GM18861 (cell line): Measurements from ENCODE around the gene C3orf33.
"Not testable (repeated sequence)": the region's sequence is repeated elsewhere in the genome, so short reads cannot be mapped to it uniquely, and the experiment has no call there.

ENCODE experiments used
- ATAC-seq: cut with Tn5 transposase; IDR thresholded peaks from one replicate; pipeline ENCODE4 v1.9.1; 2021; ENCODE audit not compliant: unreplicated experiment

The C3orf33 gene

GRCh38 chr3:155805802-155806618 is at the start of gene C3orf33:
TSS of gene C3orf33 (minus strand) at chr3:155806278. CDS start at chr3:155806252, 26 bp downstream.
- peak; percentile 96 for ATAC-seq

DNA sequence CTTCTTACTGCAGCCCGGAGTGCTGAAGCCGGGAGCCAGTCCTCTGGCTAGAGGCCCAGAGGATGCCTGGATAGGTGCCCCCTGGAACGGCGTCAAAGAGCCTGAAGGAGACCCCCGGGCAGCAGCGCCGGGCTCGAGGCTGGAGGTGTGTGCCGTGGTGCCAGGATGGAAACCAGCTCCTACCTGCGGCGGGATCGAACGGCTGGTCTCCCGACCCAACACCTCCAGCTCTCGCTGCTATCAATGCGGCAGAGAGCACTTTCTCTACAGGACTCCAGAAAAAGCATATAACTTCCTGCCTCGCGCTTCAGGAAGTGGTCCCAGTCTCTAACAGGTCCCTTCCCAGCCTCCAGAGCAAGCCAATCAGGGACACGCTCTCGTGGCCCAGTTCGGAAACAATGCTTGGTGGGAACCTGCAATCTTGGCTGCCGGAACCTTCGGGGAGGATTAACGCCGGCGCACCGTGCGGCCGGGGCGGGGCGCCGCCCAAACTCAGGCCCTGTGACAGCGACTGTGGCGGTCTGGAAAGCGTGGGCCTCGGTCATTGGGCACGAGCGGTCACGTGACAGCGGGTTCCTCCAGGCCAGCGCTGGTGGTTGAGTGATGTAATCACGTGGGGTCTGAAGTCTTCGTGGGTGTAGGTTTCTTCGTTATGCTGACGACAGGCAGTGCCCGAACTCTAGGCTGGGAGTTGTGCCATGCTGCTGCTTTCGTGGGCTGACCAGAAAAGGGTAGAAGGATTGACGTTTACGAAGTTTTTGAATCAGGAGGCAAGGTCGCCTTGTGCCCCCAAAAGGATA is 48.3 kb upstream of the C3orf33 start, which contains the start of gene SLC33A1:
TSS of gene SLC33A1 (minus strand) at position 287 of the 800 bp plus-strand sequence. CDS start 430 bp downstream, outside the sequence.
- peak; percentile 96 for ATAC-seq

DNA sequence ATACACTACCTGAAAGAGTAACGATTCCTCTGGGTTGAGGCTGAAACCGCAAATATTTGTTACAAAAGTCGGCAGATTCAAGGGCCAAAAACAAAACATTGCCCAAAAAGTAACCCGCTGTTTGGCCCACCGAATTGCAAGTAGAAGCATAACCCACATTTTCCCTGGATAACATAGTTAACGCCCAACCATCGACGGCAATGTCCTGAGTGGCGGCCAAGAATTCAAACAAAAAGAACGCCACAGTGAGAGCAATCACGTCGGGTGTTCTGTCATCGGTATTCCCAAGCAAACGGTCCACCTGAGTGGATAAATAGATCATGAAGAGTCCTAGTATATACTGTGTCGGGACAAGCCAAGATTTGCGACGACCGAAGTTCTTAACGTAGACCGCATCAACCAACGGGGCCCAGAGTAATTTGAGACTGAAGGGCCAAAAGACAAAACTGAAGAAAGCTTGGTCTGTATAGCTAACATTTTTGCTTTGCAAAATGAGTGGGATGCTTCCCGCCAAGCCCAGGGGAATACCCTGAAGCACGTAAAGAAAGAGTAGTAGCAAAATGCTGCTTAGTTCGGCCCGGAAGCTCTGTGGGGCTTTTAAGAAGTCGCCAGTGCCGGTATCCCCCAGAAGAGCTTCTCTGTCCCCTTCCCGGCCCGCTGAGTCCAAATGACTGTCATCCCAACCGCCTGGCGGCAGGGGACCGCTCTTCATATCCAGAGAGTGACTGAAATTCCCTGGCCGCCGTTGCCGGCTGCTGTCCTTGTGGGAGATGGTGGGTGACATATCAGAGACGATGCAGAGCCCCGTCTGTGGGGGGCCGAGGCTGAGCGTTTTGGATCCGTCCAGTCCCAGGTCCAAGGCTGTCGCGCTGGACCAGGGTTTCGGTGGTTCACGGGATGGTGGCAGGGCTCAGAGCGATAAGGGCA is 47.4 kb upstream of the C3orf33 start:
- ATAC-seq: peak; percentile 1

GRCh38 chr3:155852341-155852740 is 46.3 kb upstream of the C3orf33 start:
- no peak for ATAC-seq

DNA sequence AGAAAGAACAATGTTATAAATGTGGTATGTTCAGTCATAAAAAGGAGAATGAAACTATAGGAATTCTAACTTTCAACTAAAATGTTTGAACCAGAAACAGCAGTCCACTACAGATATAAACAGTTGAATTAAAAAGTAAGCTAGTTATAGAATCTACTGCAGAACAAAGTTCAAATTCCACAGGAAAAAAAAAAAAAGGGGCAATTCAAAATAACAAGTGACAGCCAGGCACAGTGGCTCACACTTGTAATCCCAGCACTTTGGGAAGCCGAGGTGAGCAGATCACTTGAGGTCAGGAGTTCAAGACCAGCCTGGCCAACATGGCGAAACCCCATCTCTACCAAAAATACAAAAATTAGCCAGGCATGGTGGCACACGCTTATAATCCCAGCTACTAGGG is 43.3 kb upstream of the C3orf33 start:
- not testable (repeated sequence) for ATAC-seq

DNA sequence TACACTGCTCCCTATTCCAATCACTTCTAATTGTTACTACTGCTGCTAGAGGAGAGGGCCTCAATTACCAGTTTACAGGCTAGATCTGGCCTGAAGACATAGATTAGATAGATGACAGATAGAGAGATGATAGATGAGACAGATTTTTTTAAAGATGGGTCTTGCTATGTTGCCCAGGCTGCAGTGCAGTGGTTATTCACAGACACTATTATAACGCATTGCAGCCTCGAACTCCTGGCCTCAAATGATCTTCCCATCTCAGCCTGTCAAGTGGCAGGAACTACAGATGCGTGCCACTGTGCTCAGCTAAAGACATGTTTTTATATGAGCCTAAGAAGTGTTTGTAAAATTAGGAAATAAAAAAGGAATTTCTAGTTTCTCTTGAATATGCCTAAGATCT is 41.9 kb upstream of the C3orf33 start:
- ATAC-seq: no peak

DNA sequence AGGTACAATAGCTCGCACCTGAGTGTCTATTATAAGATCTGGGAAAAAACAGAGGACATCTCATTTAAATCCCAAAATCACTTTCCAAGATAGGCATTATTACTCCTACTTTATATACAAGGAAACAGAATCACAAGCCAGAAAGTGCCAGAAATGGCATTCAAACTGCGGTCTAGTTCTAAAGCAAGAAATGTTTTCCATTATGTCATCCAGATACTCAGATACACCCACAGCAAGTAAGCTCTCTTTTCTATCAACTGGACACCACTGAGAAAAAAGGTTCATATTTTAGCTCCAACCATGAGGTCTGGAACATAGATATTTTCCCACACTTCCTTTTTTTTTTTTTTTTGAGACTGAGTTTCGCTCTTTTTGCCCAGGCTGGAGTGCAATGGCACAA is 40.0 kb upstream of the C3orf33 start:
- no peak for ATAC-seq

DNA sequence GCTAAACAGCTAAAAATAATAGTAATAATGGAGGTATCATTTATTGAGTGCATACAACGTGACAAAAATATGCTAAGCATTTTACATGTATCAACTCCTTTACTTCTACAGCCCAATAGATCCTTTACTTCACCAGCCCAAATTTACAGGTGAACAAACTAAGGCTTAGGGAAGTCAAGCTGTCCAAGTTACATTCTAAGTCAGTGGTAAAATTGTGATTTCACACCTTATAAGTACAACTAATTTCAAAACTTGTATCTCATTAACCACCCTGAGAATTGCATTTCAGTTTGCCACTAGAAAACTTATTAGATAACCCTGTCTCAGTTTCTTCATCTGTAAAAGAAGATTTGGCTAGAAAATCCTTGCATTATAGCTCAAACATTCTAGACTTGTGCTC is 37.5 kb upstream of the C3orf33 start:
- no peak for ATAC-seq

- no peak for ATAC-seq
These were observed 29.4 kb upstream of the C3orf33 start for GRCh38 chr3:155835341-155836071.

DNA sequence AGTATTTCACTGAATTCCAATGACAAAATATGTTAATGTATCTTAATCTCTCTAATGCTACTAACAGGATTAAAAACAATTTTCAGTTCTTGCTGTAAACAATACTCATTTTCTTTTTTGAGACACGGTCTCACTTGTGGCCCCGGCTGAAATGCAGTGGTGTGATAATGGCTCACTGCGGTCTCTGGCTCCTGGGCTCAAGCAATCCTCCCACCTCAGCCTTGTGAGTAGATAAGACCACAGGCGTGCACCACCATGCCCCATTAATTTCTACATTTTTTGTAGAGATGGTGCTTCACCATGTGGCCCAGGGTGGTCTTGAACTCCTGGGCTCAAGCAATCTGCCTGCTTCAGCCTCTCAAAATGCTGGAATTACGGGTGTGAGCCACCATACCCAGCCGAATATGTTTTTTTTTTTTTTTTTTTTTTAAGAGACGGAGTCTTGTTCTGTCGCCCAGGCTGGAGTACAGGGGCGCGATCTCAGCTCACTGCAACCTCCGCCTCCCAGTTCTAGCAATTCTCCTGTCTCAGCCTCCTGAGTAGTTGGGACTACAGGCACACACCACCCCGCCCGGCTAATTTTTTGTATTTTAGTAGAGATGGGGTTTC is 22.5 kb upstream of the C3orf33 start:
- ATAC-seq: not testable (repeated sequence)

DNA sequence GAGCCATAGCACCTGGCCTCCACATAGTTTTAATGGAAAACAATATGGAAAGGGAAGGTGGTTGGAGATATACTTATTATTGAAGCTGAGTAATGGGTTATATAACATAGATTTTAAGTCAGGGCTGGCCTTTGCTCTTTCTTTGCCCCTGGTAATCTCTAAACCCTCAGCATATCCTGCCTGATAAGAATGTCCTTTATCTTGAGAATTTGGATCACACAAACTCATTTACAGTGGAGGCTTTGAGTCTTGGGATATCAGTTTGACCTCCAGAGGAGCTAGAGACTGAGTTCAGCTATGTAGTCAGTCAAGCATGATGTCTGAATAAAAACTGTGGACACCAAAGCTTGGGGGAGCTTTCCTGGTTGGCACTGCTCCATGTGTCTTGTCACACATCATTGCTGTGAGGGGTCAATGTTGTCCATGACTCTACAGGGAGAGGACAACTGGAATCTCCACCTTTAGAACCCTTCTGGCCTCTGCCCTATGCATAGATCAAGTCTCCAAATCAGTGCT is 9.0 kb upstream of the C3orf33 start:
- ATAC-seq: no peak

DNA sequence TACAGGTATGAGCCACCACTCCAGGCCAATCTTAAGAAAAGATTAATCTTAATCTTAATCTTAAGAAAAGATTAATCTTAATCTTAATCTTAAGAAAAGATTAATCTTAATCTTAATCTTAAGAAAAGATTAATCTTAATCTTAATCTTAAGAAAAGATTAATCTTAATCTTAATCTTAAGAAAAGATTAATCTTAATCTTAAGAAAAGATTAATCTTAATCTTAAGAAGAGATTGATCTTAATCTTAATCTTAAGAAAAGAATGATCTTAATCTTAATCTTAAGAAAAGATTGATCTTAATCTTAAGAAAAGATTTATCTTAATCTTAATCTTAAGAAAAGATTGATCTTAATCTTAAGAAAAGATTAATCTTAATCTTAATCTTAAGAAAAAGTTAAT is 7.1 kb upstream of the C3orf33 start:
- not testable (repeated sequence) for ATAC-seq

- no peak for ATAC-seq
These were observed 3.1 kb upstream of the C3orf33 start for GRCh38 chr3:155809181-155809580.

DNA sequence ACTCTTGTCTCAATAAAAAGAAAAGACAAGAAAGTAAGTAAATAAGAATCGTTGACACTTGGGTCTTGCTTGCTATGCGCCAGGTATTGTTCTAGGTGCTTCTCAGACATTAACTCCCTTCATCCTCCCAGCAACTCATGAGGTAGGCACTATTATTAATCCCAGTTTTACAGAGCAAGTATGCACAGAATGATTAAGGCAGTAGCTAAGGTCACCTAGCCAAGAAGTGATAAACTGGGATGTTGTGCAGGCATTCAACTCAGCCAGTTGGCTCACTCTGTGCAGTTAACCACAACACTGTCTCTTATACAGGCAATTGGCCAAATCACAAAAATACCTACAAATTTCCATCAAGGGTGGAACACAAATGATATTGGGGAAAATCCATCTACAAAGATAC is 1.7 kb upstream of the C3orf33 start:
- no peak for ATAC-seq

DNA sequence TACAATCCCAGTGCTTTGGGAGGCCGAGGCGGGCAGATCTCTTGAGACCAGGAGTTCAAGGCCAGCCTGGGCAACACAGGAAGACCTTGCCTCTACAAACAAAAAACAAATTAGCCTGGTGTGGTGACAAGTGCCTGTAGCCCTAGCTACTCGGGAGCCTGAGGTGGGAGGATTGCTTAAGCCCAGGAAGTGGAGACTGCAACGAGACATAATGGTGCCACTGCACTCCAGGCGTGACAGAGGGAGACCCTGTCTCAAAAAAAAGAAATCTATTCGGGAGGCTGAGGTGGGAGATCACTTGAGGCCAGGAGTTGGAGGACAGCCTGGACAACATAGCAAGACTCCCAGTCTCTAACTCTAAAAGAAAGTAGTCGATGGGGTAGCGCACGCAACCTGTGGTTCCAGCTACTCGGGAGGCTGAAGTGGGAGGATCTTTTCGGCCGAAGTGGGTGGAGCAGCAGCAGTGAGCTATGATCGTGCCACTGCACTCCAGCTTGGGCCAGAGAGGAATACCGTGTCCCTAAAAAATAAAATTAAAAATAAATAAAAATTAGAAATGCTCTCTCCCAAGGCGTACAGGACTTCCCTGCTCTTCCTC is 775 bp downstream of the C3orf33 start:
- ATAC-seq: no peak

- no peak for ATAC-seq
These were observed 1.8 kb downstream of the C3orf33 start for GRCh38 chr3:155804323-155804722.

GRCh38 chr3:155792532-155792931 is 13.5 kb downstream of the C3orf33 start:
- no peak for ATAC-seq

GRCh38 chr3:155791190-155791589 is 14.9 kb downstream of the C3orf33 start:
- no peak for ATAC-seq

DNA sequence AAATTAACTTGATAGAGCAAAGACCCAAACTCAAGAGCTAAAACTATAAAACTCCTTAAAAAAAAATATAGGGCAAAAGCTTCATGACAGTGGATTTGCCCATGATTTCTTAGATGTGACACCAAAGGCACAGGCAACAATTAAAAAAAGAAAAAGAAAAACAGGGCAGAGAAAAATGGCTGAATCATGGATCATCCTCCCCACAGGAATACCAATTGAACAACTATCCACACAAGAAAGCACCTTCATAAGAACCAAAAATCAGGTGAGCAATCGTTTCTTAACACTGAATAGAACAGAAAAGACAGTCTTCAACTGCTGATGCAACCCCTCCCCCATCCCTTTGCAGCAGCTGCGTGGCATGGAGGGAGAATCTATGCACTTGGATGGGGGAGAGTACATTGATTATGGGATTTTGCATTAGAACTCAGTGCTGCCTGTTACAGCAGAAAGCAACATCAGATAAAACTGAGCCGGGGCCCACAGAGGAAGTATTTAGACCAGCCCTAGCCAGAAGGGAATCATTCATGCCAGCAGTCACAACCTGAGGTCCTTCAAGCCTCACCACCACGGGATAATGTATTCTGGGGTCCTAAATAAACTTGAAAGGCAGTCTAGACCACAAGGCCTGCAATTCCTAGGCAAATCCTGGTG is 15.7 kb downstream of the C3orf33 start:
- no peak for ATAC-seq
